ENCODE results near the gene CRTC3.
"Not testable (repeated sequence)": the region's sequence is repeated elsewhere in the genome, so short reads cannot be mapped to it uniquely, and the experiment has no call there.

The CRTC3 gene

GRCh38 chr15:90645873-90646575 lies 116.3 kb downstream of the CRTC3 start:
- no peak for DNase-seq (ENCODE audit: low read depth in 4 of 4, low spot score in 1 of 4)

- no peak for DNase-seq (ENCODE audit: low read depth in 4 of 4, low spot score in 1 of 4)
Measured at GRCh38 chr15:90646662-90647305, 117.1 kb downstream of the CRTC3 start.

GRCh38 chr15:90647326-90647725 lies 117.6 kb downstream of the CRTC3 start:
- DNase-seq (ENCODE audit: low read depth in 4 of 4, low spot score in 1 of 4): no peak

GRCh38 chr15:90648137-90649070 lies 118.7 kb downstream of the CRTC3 start:
- DNase-seq (ENCODE audit: low read depth in 4 of 4, low spot score in 1 of 4): peak in 2 of 4 experiments; percentile 37

GRCh38 chr15:90650117-90650955 lies 120.6 kb downstream of the CRTC3 start:
- no peak for DNase-seq (ENCODE audit: low read depth in 4 of 4, low spot score in 1 of 4)

GRCh38 chr15:90650956-90651689 lies 121.4 kb downstream of the CRTC3 start:
- no peak for DNase-seq (ENCODE audit: low read depth in 4 of 4, low spot score in 1 of 4)

- DNase-seq (ENCODE audit: low read depth in 4 of 4, low spot score in 1 of 4): no peak
Measured at GRCh38 chr15:90654233-90655136, 124.8 kb downstream of the CRTC3 start.

- peak in 2 of 4 experiments; percentile 48 to 61 for DNase-seq (ENCODE audit: low read depth in 4 of 4, low spot score in 1 of 4)
Measured at GRCh38 chr15:90657520-90658172, 127.9 kb downstream of the CRTC3 start.

GRCh38 chr15:90659481-90659880 lies 129.8 kb downstream of the CRTC3 start:
- DNase-seq (ENCODE audit: low read depth in 4 of 4, low spot score in 1 of 4): no peak

GRCh38 chr15:90660195-90660998 lies 130.7 kb downstream of the CRTC3 start:
- DNase-seq (ENCODE audit: low read depth in 4 of 4, low spot score in 1 of 4): peak; percentile 42 to 69 (median 54)

GRCh38 chr15:90660999-90661330 lies 131.2 kb downstream of the CRTC3 start:
- not testable (repeated sequence) for DNase-seq (ENCODE audit: low read depth in 4 of 4, low spot score in 1 of 4)

- DNase-seq (ENCODE audit: low read depth in 4 of 4, low spot score in 1 of 4): not testable (repeated sequence)
Measured at GRCh38 chr15:90664081-90664461, 134.3 kb downstream of the CRTC3 start.

GRCh38 chr15:90664650-90665287 lies 135.0 kb downstream of the CRTC3 start:
- DNase-seq (ENCODE audit: low read depth in 4 of 4, low spot score in 1 of 4): no peak

GRCh38 chr15:90665288-90666134 lies 135.8 kb downstream of the CRTC3 start:
- DNase-seq (ENCODE audit: low read depth in 4 of 4, low spot score in 1 of 4): peak in 1 of 4 experiments; percentile 19

- no peak for DNase-seq (ENCODE audit: low read depth in 4 of 4, low spot score in 1 of 4)
Measured at GRCh38 chr15:90666135-90666909, 136.6 kb downstream of the CRTC3 start.
